AG04450 (cell line): ENCODE results near the gene CERS6. TPM values are rescaled to one million over a fixed set of nuclear protein-coding genes. Genes with fewer than 3 reads are reported as not detected.

ENCODE experiments used
- CTCF ChIA-PET: fragments of 300-600, 350-600 bp; formaldehyde crosslinking; extraction: SDS; loops from one replicate; lab custom pipeline; 2022; ENCODE audit warnings: antibody characterized with exemption, inconsistent platforms; lab: Charles Lee
- POLR2A ChIA-PET: fragments of 350-600 bp; formaldehyde crosslinking; extraction: SDS; loops from one replicate; lab custom pipeline; 2021; ENCODE audit warnings: antibody characterized with exemption, inconsistent platforms; lab: Yijun Ruan, JAX
- DNase-seq: peaks from one replicate; pipeline ENCODE4 v3.0.0-alpha.2; 2011; ENCODE audit warnings: low read depth, low spot score
- H3K27ac ChIP-seq: one replicate; pipeline ENCODE4 v1.5.1; 2012; ENCODE audit warnings: low read depth, low read length, control low read depth
- H3K27me3 ChIP-seq: one replicate; pipeline ENCODE4 v1.6.0; 2012; ENCODE audit warnings: low read length; ENCODE audit not compliant: control insufficient read depth, insufficient read depth
- H3K4me3 ChIP-seq: 2 replicates; pipeline ENCODE4 v1.5.1; 2011; ENCODE audit warnings: mild to moderate bottlenecking, low read depth, low read length, control low read depth
- H3K9me3 ChIP-seq: 2 replicates; pipeline ENCODE4 v1.5.1; 2012; ENCODE audit warnings: low read length; ENCODE audit not compliant: control insufficient read depth, insufficient read depth
- polyA plus RNA-seq: library from polyadenylated mRNA; depleted of rRNA; stranded (reverse); fragments of >200 nt; gene quantifications from 2 replicates; pipeline ENCODE4 v1.2.3, GENCODE V29; 2011
- TF ChIP-seq, protein P1 (sequence below): IDR thresholded peaks from 2 replicates; pipeline ENCODE4 v1.5.1; 2011; ENCODE audit warnings: low read depth, low read length, control low read depth, inconsistent platforms

CERS6 gene
- polyA plus RNA-seq, 1 experiment: 6.2 TPM

DNA sequence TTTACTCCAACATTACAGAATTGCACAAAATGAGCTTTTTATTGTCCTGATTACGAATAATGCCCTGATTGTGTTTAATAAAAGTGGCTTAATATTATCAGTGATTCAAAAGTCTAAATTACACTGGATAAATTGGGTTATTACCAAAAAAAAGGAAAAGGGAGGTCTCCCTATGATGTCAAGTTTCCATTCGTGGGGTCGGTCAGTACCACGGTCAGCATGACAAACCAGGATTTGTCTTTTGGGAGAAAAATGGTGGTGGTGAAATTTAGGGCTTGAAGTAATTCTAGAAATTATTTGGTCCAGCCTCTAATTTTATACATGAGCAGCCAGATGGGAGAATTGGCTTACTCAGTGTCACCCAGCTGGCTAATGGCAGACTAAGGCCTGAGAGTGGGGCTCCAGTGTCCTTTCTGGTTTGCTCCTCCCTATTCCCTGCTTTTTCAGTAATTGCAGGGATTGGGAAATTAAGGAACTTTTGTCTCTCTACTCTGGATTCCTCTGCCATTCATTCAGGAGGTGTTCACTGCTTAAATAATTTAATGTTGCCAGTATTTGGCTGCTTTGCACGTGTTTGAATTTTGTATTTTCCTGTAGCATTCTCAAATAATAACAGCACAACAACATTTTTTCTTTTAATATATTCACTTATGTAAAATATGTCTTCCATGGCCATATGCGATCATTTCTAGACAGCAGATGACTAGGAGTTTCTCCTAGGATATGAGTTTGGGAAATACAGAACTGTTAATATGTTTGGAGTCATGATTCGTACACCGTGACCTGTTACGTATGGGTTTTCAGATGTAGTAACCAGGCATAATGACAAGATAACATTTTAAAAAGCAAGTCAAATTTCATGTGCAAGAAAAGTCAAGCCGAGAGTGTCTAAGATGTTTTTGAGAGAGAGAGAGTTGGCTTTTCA lies 217.5 kb downstream of the CERS6 start:
- ChIA-PET POLR2A (no interaction called here), CTCF (interaction anchor here (0.6 to 1.4 kb wide), 2 partner anchors 32 to 327 kb away, joined by 4 to 5 read pairs; no protein-coding TSS in a partner anchor)
- Histone ChIP-seq H3K4me3 (no peak overlapping the region), H3K27ac (no peak overlapping the region), H3K27me3 (no peaks in the 10 kb centered on the region), H3K9me3 (no peaks in the 10 kb centered on the region; the same call in 1 of the 2 replicates)
- no peak for DNase-seq
- TF ChIP-seq, protein P1, sequence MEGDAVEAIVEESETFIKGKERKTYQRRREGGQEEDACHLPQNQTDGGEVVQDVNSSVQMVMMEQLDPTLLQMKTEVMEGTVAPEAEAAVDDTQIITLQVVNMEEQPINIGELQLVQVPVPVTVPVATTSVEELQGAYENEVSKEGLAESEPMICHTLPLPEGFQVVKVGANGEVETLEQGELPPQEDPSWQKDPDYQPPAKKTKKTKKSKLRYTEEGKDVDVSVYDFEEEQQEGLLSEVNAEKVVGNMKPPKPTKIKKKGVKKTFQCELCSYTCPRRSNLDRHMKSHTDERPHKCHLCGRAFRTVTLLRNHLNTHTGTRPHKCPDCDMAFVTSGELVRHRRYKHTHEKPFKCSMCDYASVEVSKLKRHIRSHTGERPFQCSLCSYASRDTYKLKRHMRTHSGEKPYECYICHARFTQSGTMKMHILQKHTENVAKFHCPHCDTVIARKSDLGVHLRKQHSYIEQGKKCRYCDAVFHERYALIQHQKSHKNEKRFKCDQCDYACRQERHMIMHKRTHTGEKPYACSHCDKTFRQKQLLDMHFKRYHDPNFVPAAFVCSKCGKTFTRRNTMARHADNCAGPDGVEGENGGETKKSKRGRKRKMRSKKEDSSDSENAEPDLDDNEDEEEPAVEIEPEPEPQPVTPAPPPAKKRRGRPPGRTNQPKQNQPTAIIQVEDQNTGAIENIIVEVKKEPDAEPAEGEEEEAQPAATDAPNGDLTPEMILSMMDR: no peak

DNA sequence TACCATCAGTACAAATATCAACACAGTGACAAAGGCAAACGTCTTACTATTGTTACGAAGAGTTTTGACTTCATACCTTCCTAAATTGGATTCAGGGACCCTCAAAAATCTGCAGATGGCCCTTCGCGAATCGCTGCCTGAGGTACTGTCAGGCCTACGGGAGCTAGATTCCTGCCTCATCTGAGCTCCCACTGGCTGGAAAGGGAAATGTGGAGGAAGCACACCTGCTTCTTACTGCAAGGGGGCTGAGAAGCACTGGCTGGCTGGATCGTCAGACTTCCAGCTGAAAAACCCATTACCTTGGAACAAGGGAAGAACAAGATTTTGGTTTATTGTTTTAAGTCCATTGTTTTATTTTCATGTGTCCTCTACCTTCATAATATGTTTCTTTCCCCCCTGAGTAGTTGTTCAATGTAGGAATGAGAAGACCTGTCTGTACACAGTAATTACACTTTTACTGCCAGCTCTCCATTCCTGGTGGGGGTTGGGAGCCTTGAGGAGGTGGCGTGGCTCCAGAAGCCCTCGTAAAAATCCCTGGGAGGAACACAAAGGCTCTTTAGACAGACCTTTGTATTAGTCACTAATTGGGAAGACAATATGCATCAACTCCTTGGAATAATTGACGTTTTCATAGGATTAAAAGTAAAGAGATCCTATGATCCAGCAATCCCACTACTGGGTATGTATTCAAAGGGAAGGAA lies 222.2 kb downstream of the CERS6 start:
- no peak overlapping the region for H3K27ac ChIP-seq
- no peak for DNase-seq
- ChIA-PET CTCF (no interaction called here), POLR2A (no interaction called here)
- no peaks in the 10 kb centered on the region for H3K27me3 ChIP-seq
- TF ChIP-seq, protein P1: no peak
- no peaks in the 10 kb centered on the region; the same call in 1 of the 2 replicates for H3K9me3 ChIP-seq
- H3K4me3 ChIP-seq: no peak overlapping the region

DNA sequence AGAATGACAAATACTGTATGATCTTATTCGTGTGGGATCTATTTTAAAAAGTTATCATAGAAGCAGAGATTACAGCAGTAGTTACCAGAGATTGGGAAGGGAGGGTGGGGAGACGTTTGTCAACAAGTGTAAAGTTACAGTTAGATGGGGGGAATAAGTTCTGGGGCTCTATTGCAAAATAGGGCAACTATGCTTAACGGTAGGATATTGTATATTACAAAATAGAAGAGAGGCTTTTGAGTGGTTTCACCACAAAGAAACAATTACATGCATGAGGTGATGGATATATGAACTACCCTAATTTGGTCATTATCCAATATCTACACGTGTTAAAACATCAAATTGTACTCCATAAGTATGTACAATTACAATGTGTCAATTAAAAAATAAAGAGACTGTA lies 223.0 kb downstream of the CERS6 start:
- no peak for DNase-seq
- TF ChIP-seq, protein P1: no peak
- ChIA-PET CTCF (no interaction called here), POLR2A (no interaction called here)
- no peak overlapping the region for H3K27ac ChIP-seq
- H3K27me3 ChIP-seq: no peaks in the 10 kb centered on the region
- H3K4me3 ChIP-seq: no peak overlapping the region
- H3K9me3 ChIP-seq: no peaks in the 10 kb centered on the region; the same call in 1 of the 2 replicates

DNA sequence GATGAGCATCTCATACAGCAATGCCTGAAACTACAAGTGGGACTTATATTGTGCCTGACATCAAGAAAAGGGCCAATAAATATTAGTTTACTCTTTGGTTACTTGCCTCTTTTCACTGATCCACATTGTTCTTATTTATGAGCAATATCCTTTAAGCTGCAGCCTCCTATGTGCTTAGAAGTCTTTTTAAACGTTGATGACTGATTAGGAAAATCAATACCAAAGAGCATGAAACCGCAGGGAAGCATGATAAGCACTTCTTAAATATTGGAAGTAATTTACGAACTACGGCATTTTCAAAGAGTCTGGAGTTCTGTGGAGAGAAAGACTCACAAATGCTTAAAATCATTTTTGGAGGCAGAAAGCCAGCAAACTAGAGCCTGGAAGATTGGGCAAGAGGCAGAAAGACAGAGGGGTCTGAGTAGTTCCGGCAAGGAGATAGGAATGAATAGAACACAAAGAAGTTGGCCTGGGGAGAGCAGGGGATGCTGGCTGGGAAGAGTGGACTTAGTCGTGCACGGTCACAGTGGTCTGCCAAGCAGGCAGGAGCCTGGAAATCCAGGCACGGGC lies 223.8 kb downstream of the CERS6 start:
- TF ChIP-seq, protein P1: no peak
- no peak for DNase-seq
- ChIA-PET CTCF (no interaction called here), POLR2A (no interaction called here)
- Histone ChIP-seq H3K9me3 (no peaks in the 10 kb centered on the region; the same call in 1 of the 2 replicates), H3K27ac (no peak overlapping the region), H3K4me3 (no peak overlapping the region), H3K27me3 (no peaks in the 10 kb centered on the region)
